Activated CD4-positive, CD25-positive, alpha-beta regulatory T cell (primary cell): ENCODE measurements around the gene ZNF300.
"Not testable (repeated sequence)": the region's sequence is repeated elsewhere in the genome, so short reads cannot be mapped to it uniquely, and the experiment has no call there.

Experiments
- DNase-seq, 4 experiments: peaks; one replicate each; lab custom pipeline; 2025; lab: John Stamatoyannopoulos, UW

Gene ZNF300

DNA sequence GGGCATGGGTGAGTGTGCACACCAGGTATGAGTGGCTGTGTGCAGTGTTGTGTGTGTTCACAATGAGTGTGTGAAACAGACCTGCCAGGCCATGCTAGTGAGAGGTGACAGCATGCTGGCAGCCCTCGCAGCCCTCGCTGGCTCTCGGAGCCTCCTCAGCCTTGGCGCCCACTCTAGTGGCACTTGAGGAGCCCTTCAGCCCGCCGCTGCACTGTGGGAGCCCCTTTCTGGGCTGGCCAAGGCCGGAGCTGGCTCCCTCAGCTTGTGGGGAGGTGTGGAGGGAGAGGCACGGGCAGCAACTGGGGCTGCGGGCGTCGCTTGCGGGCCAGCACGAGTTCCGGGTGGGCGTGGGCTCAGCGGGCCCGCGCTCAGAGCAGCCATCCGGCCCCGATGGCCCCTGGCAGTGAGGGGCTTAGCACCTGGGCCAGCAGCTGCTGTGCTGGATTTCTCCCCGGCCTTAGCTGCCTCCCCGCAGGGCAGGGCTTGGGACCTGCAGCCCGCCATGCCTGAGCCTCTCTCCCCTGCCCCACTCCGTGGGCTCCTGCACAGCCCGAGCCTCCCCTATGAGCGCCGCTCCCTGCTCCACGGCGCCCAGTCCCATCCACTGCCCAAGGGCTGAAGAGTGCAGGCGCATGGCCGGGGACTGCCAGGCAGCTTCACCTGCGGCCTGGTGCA lies 59.5 kb downstream of the ZNF300 start:
- not testable (repeated sequence) for DNase-seq
